ENCODE data around the gene NF1. TPM values are rescaled to one million over a fixed set of nuclear protein-coding genes. Genes with fewer than 3 reads are reported as not detected.
"Not testable (repeated sequence)": the region's sequence is repeated elsewhere in the genome, so short reads cannot be mapped to it uniquely, and the experiment has no call there.

The NF1 gene
- total and polyA plus RNA-seq, 4 donors, result 8.4 to 116 (median 25.5) TPM

DNA sequence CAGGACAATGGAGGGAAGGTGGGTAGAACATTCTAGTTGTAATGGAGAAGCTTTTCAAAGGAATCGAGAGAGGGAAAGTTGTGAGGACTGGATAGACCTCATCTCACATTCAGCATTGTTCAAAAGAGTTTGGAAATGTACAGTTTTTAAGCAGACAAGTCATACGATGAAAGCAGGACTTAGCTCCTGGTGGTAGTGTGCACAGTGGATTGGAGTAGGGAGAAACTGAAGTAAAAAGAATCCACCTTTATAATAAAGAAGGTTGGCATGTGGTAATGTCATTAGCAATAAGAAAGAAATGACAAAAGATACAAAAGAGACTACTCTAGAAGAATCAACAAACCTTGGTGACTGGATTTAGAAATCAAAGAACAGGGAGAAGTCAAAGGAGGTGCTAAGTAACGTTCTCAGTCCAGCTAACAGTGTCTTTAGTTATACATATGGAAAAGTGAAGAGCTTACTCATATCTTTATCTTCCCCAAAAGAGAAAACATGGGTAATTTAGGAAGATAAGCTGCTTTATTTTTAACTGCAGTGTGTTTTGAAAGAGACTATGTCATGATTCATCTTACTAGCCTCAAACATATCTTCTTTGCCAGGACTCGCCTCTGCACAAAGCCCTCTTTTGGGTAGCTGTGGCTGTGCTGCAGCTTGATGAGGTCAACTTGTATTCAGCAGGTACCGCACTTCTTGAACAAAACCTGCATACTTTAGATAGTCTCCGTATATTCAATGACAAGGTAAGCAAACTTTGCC lies 245.3 kb downstream of the NF1 start:
- H3K4me1 ChIP-seq (ENCODE audit: control insufficient read depth in 5 of 5, insufficient read depth in 5 of 5, low read length in 5 of 5), result no peaks in the 10 kb centered on the region
- no peak overlapping the region for H3K4me3 ChIP-seq
- H3K36me3 ChIP-seq (ENCODE audit: control insufficient read depth in 4 of 4, insufficient read depth in 4 of 4, low read length in 4 of 4), result peaks cover 5 to 23% (median 12%) of the 10 kb centered on the region in 4 donors
- no peaks in the 10 kb centered on the region for H3K9me3 ChIP-seq (ENCODE audit: control insufficient read depth in 4 of 4, insufficient read depth in 3 of 4, low read length in 3 of 4)
- no peak for DNase-seq
- TF ChIP-seq, protein P1, sequence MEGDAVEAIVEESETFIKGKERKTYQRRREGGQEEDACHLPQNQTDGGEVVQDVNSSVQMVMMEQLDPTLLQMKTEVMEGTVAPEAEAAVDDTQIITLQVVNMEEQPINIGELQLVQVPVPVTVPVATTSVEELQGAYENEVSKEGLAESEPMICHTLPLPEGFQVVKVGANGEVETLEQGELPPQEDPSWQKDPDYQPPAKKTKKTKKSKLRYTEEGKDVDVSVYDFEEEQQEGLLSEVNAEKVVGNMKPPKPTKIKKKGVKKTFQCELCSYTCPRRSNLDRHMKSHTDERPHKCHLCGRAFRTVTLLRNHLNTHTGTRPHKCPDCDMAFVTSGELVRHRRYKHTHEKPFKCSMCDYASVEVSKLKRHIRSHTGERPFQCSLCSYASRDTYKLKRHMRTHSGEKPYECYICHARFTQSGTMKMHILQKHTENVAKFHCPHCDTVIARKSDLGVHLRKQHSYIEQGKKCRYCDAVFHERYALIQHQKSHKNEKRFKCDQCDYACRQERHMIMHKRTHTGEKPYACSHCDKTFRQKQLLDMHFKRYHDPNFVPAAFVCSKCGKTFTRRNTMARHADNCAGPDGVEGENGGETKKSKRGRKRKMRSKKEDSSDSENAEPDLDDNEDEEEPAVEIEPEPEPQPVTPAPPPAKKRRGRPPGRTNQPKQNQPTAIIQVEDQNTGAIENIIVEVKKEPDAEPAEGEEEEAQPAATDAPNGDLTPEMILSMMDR (IDR thresholded peaks at IDR 0.05; ENCODE audit: control extremely low read depth, extremely low read depth), result no peak
- peak overlapping the region in 1 of 2 donors; percentile 33 for H3K27ac ChIP-seq (ENCODE audit: low read depth in 1 of 2, low read length in 1 of 2)
- H3K9ac ChIP-seq (ENCODE audit: insufficient read depth in 1 of 2, low read length in 2 of 2), result no peak overlapping the region
- ATAC-seq (ENCODE audit: insufficient read depth, low FRiP score), result no peak
- no peaks in the 10 kb centered on the region for H3K27me3 ChIP-seq (ENCODE audit: control insufficient read depth in 3 of 3, insufficient read depth in 3 of 3, low read length in 2 of 3)
- WGBS, 2 donors, result 84 to 89% methylated on average over 6 of the region's 6 CpGs

DNA sequence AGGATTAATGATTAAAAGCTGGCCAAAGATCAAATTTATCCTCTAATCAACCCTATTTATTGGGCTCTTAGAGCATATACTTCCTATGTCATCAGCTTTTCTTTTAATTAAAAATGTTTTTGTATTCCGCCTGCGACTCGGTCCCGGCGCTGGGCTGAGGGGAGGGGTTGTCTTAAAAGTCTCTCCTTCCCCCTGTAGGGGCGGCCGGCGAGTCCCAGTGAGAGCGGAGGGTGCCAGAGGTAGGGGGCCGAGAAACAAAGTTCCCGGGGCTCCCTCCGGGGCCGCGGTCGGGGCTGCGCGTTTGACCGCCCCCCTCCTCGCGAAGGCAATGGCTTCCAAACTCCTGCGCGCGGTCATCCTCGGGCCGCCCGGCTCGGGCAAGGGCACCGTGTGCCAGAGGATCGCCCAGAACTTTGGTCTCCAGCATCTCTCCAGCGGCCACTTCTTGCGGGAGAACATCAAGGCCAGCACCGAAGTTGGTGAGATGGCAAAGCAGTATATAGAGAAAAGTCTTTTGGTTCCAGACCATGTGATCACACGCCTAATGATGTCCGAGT lies 250.5 kb downstream of the NF1 start:
- peaks cover 3 to 15% (median 12%) of the 10 kb centered on the region in 4 donors for H3K36me3 ChIP-seq (ENCODE audit: control insufficient read depth in 4 of 4, insufficient read depth in 4 of 4, low read length in 4 of 4)
- 92 to 95% methylated on average over 15 to 20 of the region's 34 CpGs for WGBS, 2 donors
- not testable (repeated sequence) for H3K4me3 ChIP-seq; H3K4me1 ChIP-seq (ENCODE audit: control insufficient read depth in 5 of 5, insufficient read depth in 5 of 5, low read length in 5 of 5); H3K9ac ChIP-seq (ENCODE audit: insufficient read depth in 1 of 2, low read length in 2 of 2); H3K27ac ChIP-seq (ENCODE audit: low read depth in 1 of 2, low read length in 1 of 2); DNase-seq; H3K27me3 ChIP-seq (ENCODE audit: control insufficient read depth in 3 of 3, insufficient read depth in 3 of 3, low read length in 2 of 3); ATAC-seq (ENCODE audit: insufficient read depth, low FRiP score); H3K9me3 ChIP-seq (ENCODE audit: control insufficient read depth in 4 of 4, insufficient read depth in 3 of 4, low read length in 3 of 4)

DNA sequence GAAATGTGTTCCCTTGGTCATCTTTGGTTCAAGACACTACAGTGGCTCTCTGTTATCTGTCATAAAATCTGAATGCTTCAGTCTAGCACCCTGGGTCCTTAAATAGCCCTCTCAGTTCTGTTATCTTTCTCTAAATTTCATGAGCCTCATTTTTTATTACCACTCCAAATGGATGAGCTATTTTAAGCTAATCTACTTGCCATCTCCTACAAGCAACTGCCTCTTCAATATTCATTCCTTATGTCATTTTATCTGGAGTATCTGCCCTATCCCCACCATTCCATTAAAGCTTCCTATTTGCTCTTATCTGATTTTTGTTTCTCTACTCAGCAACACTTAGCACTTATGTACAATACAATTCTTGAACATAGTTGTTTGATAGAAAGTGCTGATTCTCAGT lies 254.7 kb downstream of the NF1 start:
- DNase-seq, result no peak
- no peak for ATAC-seq (ENCODE audit: insufficient read depth, low FRiP score)
- Histone ChIP-seq H3K9me3 (ENCODE audit: control insufficient read depth in 4 of 4, insufficient read depth in 3 of 4, low read length in 3 of 4) (no peaks in the 10 kb centered on the region), H3K4me3 (no peak overlapping the region), H3K9ac (ENCODE audit: insufficient read depth in 1 of 2, low read length in 2 of 2) (no peak overlapping the region), H3K27me3 (ENCODE audit: control insufficient read depth in 3 of 3, insufficient read depth in 3 of 3, low read length in 2 of 3) (no peaks in the 10 kb centered on the region), H3K36me3 (ENCODE audit: control insufficient read depth in 4 of 4, insufficient read depth in 4 of 4, low read length in 4 of 4) (peaks cover 4 to 20% (median 13%) of the 10 kb centered on the region in 4 donors), H3K4me1 (ENCODE audit: control insufficient read depth in 5 of 5, insufficient read depth in 5 of 5, low read length in 5 of 5) (no peaks in the 10 kb centered on the region), H3K27ac (ENCODE audit: low read depth in 1 of 2, low read length in 1 of 2) (no peak overlapping the region)
- TF ChIP-seq, protein P1 (IDR thresholded peaks at IDR 0.05; ENCODE audit: control extremely low read depth, extremely low read depth), result no peak

DNA sequence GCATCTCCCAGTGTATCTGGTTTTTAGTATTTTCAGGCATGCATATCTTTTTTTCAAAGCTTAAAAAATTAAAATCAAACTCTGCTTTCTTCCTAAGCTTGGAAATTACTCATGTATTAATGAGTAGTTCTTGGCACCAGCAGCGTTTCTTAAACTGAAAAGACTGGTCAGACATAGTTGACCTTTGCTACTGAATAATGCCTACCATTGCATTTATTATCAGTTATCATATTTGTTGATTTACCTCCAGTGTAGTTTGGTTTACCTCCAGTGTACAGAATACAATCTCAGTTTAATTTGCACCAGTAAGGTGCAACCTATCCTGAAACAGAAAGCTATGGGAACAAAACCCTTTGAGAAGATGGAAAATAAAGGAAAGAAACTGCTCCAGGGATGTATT lies 261.2 kb downstream of the NF1 start:
- Histone ChIP-seq H3K4me1 (ENCODE audit: control insufficient read depth in 5 of 5, insufficient read depth in 5 of 5, low read length in 5 of 5) (peaks cover 0 to 34% (median 3%) of the 10 kb centered on the region in 5 donors), H3K9ac (ENCODE audit: insufficient read depth in 1 of 2, low read length in 2 of 2) (no peak overlapping the region), H3K4me3 (no peak overlapping the region), H3K27me3 (ENCODE audit: control insufficient read depth in 3 of 3, insufficient read depth in 3 of 3, low read length in 2 of 3) (no peaks in the 10 kb centered on the region), H3K36me3 (ENCODE audit: control insufficient read depth in 4 of 4, insufficient read depth in 4 of 4, low read length in 4 of 4) (peaks cover 4 to 20% (median 14%) of the 10 kb centered on the region in 4 donors), H3K9me3 (ENCODE audit: control insufficient read depth in 4 of 4, insufficient read depth in 3 of 4, low read length in 3 of 4) (no peaks in the 10 kb centered on the region), H3K27ac (ENCODE audit: low read depth in 1 of 2, low read length in 1 of 2) (no peak overlapping the region)
- 75 to 83% methylated on average over 1 of the region's 1 CpG for WGBS, 2 donors
- DNase-seq (no peak), ATAC-seq (ENCODE audit: insufficient read depth, low FRiP score) (no peak)
- TF ChIP-seq, protein P1 (IDR thresholded peaks at IDR 0.05; ENCODE audit: control extremely low read depth, extremely low read depth), result no peak

Measured in lung (tissue), 12 donors.